ENCODE results near the gene DNAH6.

DNAH6 gene

DNA sequence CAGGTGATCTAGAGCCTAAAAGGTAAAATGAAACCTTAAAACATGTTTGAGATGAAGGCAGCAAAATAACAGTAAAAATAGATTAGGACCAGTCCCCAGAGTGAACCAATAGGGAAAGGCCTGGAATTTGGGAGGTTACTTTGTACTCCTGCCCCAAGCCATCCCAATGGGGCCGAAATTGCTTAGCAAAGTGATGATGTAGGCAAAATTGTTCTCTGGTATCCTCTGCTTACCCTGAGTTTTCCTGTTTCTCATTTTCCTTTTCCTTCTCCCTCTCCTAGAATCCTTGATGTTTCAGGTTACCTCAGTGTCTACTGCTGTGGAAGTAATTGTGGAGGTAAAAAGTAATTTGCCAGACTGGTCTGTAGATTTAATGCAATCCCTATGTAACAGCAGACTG, 271.7 kb downstream of the DNAH6 start:
- TF ChIP-seq, protein P1, sequence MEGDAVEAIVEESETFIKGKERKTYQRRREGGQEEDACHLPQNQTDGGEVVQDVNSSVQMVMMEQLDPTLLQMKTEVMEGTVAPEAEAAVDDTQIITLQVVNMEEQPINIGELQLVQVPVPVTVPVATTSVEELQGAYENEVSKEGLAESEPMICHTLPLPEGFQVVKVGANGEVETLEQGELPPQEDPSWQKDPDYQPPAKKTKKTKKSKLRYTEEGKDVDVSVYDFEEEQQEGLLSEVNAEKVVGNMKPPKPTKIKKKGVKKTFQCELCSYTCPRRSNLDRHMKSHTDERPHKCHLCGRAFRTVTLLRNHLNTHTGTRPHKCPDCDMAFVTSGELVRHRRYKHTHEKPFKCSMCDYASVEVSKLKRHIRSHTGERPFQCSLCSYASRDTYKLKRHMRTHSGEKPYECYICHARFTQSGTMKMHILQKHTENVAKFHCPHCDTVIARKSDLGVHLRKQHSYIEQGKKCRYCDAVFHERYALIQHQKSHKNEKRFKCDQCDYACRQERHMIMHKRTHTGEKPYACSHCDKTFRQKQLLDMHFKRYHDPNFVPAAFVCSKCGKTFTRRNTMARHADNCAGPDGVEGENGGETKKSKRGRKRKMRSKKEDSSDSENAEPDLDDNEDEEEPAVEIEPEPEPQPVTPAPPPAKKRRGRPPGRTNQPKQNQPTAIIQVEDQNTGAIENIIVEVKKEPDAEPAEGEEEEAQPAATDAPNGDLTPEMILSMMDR (IDR thresholded peaks at IDR 0.05; ENCODE audit: low read length, missing control alignments) = no peak
- no peak overlapping the region for H3K4me3 ChIP-seq (replicated peaks; ENCODE audit: low read depth, low read length)
- no peak for DNase-seq (ENCODE audit: low read depth)

DNA sequence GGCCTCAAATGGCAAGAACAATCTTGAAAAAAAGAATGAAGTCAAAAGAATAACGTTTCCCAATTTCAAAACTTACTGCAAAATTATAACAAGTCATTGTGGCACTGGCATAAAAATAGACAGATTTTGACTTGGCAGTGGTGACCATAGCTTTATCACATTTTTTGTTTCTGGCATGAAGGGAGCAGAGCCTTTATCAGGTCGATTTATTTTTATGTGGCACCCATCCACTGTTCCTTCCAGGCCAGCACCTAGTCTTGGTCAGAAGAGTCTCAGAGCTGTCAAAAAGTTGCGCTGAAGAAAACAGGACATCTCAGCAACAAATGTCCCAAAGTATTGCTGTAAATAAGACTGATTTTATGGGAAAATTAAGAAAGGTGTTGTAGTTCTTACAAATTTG, 272.2 kb downstream of the DNAH6 start:
- H3K4me3 ChIP-seq (replicated peaks; ENCODE audit: low read depth, low read length) = no peak overlapping the region
- DNase-seq (ENCODE audit: low read depth) = no peak
- TF ChIP-seq, protein P1 (IDR thresholded peaks at IDR 0.05; ENCODE audit: low read length, missing control alignments) = no peak

DNA sequence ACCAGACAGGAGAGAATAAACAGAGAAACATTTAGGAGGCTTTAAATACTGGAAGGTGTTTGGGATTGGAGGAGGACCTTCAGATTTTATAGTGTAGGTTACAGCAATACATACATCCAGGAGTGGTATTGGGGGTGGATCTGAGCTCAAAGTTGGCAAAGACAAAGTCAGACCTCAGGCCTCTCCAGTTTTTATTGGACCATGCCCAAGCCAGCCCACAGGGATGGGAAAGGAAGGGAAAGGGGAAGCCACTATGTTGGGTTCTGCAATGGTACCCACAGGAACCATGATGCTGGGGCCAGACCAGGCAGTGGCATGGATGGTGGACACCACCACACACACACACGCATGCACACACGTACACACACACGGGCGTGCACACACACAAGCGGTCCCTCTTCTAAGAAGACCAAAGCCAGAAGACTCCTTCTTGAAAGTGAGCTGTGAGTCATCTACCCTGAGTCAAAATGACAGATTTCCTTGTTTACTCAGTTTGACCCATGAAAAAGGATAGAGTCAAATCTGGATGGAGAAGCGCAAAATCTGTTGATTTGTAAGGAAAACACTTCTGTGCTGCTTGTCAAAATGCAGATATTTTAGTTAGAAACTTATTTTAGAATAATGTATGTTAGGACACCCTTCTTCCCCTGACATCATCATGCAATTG, 276.7 kb downstream of the DNAH6 start:
- TF ChIP-seq, protein P1 (IDR thresholded peaks at IDR 0.05; ENCODE audit: low read length, missing control alignments) = no peak
- H3K4me3 ChIP-seq (replicated peaks; ENCODE audit: low read depth, low read length) = no peak overlapping the region
- no peak for DNase-seq (ENCODE audit: low read depth)

DNA sequence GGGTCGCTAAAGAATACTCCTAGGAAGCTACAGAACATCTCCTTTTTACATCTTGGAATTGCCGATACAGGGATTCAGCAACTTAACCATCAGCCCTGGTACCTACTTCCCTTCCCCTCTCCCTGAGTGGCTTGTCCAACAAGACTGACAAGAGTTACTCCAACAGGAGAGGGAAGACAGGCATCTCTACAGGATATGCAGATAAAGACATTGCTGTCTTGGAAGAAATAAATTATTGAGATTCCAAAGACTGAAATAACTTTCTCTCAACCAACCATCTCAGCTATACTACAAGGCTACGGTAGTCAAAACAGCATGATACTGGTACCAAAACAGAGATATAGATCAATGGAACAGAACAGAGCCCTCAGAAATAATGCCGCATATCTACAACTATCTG, 277.3 kb downstream of the DNAH6 start:
- no peak for DNase-seq (ENCODE audit: low read depth)
- TF ChIP-seq, protein P1 (IDR thresholded peaks at IDR 0.05; ENCODE audit: low read length, missing control alignments) = no peak
- H3K4me3 ChIP-seq (replicated peaks; ENCODE audit: low read depth, low read length) = no peak overlapping the region

DNA sequence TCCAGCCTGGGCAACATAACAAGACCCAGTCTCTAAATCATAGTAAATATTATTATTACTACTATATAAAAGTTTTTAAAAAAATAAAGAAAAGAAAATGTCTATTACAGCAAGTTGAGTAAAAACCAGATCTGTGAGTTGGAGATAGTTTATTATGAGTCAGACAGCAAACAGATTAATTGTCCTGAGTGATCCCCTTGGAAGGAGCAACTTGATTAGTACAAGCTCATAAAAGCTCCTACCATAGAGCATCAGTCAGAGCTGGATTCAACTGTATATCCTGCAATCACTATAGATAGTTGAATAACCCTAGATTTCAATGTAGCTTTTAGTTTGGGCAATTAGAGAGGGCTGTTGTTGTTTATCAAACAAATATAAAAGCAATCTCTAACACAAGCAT, 280.5 kb downstream of the DNAH6 start:
- DNase-seq (ENCODE audit: low read depth) = no peak
- H3K4me3 ChIP-seq (replicated peaks; ENCODE audit: low read depth, low read length) = no peak overlapping the region
- TF ChIP-seq, protein P1 (IDR thresholded peaks at IDR 0.05; ENCODE audit: low read length, missing control alignments) = no peak

DNA sequence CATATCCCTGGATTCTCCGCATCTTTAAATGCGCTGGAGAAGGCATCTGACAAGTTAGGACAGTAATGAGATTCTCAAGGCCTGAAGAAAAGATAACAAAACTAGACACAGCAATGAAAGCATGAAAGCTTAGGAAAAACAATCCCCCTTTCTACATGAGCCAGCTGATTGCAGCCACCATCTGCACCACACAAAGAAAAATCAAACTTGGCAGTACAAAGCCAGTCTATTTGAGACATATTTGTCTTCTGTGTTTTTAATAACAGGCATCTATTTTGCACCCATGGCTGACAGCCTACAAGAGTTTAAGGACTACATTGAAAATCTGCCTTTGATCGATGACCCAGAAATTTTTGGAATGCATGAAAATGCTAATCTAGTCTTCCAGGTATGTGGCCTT, 281.0 kb downstream of the DNAH6 start:
- TF ChIP-seq, protein P1 (IDR thresholded peaks at IDR 0.05; ENCODE audit: low read length, missing control alignments) = no peak
- no peak for DNase-seq (ENCODE audit: low read depth)
- H3K4me3 ChIP-seq (replicated peaks; ENCODE audit: low read depth, low read length) = no peak overlapping the region

DNA sequence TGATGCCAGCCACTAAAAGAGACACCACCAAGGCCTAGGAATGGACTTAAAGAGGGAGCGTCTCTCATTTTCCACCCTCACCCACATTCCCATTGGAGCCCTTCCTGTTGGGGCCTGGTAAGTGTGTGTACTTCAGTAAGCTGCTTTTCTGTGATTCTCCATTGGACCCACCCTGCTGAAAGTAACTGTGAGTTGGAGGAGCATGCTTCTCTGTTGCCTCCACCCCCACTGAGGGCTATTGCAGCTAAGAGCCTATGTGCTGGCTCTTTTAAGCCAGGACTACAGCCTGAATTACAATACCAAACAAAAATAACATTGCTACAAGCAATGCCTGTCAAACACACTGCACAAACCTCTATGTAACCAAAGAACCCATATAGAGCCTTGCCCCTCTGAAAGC, 283.5 kb downstream of the DNAH6 start:
- DNase-seq (ENCODE audit: low read depth) = no peak
- TF ChIP-seq, protein P1 (IDR thresholded peaks at IDR 0.05; ENCODE audit: low read length, missing control alignments) = no peak
- H3K4me3 ChIP-seq (replicated peaks; ENCODE audit: low read depth, low read length) = no peak overlapping the region

All from fibroblast of pulmonary artery (primary cell).